ENCODE data around the gene RABL2A. TPM values are rescaled to one million over a fixed set of nuclear protein-coding genes. Genes with fewer than 3 reads are reported as not detected.
A peak's percentile ranks its signal among the peaks of the same experiment; 100 is the strongest.
"Not testable (repeated sequence)": the region's sequence is repeated elsewhere in the genome, so short reads cannot be mapped to it uniquely, and the experiment has no call there.

RABL2A gene
- total RNA-seq, 4 donors from 2014 or later: 6.9 to 24.7 (median 20.3) TPM

DNA sequence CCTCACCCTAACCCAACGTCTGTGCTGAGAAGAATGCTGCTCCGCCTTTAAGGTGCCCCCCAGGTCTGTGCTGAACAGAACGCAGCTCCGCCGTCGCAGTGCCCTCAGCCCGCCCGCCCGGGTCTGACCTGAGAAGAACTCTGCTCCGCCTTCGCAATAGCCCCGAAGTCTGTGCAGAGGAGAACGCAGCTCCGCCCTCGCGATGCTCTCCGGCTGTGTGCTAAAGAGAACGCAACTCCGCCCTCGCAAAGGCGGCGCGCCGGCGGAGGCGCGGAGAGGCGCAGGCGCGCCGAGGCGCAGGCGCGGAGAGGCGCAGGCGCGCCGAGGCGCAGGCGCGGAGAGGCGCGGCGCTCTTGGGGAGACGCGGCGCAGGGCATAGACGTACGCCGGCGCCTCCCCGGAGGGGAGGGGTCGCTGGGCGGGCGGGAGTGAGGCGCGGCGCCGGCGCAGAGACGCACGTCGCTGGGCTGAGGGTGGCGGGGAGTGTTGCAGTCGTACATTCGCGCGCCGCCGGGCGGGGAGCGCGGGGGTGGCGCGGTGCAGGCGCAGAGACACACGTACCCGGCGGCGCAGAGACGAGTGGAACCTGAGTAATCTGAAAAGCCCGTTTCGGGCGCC lies 23.5 kb upstream of the RABL2A start:
- H3K4me3 ChIP-seq: peak overlapping the region; percentile 54 to 61 (median 58)
- WGBS, 2 donors: 39 to 40% methylated on average over 25 to 69 of the region's 84 CpGs
- H3K4me1 ChIP-seq, H3K27me3 ChIP-seq, H3K36me3 ChIP-seq, H3K9me3 ChIP-seq: not testable (repeated sequence)
- TF ChIP-seq POLR2A (IDR thresholded peaks at IDR 0.05): peak; percentile 31 to 59
- H3K27ac ChIP-seq: peak overlapping the region; percentile 85 to 91 (median 88)
- peak; percentile 63 to 68 for DNase-seq (ENCODE audit: low spot score in 2 of 2)

DNA sequence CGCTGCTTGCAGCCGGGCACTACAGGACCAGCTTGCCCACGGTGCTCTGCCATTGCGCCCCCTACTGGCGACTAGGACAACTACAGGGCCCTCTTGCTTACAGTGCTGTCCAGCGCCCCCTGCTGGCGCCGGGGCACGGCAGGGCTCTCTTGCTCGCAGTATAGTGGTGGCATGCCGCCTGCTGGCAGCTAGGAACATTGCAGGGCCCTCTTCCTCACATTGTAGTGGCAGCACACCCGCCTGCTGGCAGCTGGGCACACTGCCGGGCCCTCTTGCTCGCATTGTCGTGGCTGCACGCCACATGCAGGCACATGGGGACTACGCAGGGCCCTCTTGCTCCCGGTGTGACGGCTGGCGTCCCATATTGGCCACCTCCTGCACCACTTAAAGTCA lies 23.0 kb upstream of the RABL2A start:
- not testable (repeated sequence) for H3K27me3 ChIP-seq, H3K36me3 ChIP-seq, H3K4me1 ChIP-seq, H3K9me3 ChIP-seq
- peak in 1 of 2 donors; percentile 72 for TF ChIP-seq EP300 (IDR thresholded peaks at IDR 0.05)
- TF ChIP-seq, protein P1, sequence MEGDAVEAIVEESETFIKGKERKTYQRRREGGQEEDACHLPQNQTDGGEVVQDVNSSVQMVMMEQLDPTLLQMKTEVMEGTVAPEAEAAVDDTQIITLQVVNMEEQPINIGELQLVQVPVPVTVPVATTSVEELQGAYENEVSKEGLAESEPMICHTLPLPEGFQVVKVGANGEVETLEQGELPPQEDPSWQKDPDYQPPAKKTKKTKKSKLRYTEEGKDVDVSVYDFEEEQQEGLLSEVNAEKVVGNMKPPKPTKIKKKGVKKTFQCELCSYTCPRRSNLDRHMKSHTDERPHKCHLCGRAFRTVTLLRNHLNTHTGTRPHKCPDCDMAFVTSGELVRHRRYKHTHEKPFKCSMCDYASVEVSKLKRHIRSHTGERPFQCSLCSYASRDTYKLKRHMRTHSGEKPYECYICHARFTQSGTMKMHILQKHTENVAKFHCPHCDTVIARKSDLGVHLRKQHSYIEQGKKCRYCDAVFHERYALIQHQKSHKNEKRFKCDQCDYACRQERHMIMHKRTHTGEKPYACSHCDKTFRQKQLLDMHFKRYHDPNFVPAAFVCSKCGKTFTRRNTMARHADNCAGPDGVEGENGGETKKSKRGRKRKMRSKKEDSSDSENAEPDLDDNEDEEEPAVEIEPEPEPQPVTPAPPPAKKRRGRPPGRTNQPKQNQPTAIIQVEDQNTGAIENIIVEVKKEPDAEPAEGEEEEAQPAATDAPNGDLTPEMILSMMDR (IDR thresholded peaks at IDR 0.05): peak; percentile 100
- Histone ChIP-seq H3K27ac (peak overlapping the region; percentile 85 to 91 (median 88)), H3K4me3 (peak overlapping the region; percentile 54 to 61 (median 58))
- peak; percentile 84 to 95 for DNase-seq (ENCODE audit: low spot score in 2 of 2)
- 4 to 26% methylated on average over 19 to 20 of the region's 20 CpGs for WGBS, 2 donors

DNA sequence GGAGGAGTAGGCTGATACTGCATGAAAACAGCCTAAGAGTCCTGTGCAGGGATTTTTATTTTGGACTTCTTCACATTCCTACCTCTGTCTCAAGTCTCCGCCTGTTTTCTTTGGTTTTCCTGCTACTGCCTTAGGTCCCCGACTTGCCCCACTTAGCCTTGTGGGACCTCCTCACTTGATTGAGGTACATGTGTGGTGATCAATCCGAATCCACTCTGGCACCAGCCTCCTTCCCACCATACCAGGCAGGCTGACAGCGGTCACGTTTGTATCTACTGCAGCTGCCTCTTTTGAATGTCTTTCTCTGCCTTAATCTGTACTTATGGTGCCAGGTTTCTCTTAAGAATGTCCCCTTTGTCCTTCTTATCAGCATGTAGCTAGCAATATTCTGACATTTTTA lies 22.4 kb upstream of the RABL2A start:
- not testable (repeated sequence) for H3K27me3 ChIP-seq; DNase-seq (ENCODE audit: low spot score in 2 of 2); H3K9me3 ChIP-seq; H3K4me1 ChIP-seq; H3K36me3 ChIP-seq; H3K27ac ChIP-seq; H3K4me3 ChIP-seq
- WGBS, 2 donors: 88% methylated on average over 5 of the region's 5 CpGs

DNA sequence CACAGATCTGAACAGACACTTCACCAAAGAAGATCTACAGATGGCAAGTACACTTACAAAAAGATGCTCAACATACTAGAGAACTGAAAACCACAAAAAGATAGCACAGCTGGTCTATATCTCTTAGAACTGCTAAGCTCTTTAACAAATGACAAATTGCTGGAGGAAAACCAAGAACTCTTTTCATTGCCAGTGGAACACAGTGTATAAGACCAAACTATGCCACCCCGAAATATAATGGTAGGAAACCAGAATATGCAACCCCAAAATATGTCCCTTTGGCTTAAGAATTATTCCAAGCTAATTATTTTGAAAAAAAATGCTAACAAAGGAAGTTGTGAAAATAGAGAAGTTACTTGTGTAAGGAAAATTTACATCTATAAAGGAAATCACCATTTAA lies 21.0 kb upstream of the RABL2A start:
- not testable (repeated sequence) for H3K36me3 ChIP-seq; H3K4me1 ChIP-seq; H3K27me3 ChIP-seq; H3K27ac ChIP-seq; H3K9me3 ChIP-seq; DNase-seq (ENCODE audit: low spot score in 2 of 2); H3K4me3 ChIP-seq
- 65 to 66% methylated on average over 1 of the region's 1 CpG for WGBS, 2 donors

DNA sequence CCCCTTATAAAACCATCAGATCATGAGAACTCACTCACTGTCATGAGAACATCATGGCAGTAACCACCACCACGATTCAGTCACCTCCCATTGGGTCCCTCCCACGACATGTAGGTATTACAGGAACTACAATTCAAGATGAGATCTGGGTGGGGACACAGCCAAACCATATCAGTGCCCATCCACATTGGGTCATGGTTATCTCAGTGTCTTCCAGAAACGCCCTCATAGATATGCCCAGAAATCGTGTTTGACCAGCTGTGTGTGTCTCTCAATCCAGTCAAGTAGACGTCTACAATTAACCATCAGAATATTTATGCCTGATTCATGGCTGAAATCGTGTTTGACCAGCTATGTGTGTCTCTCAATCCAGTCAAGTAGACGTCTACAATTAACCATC lies 17.2 kb upstream of the RABL2A start:
- not testable (repeated sequence) for H3K4me1 ChIP-seq; H3K36me3 ChIP-seq; H3K4me3 ChIP-seq; H3K9me3 ChIP-seq; H3K27ac ChIP-seq; H3K27me3 ChIP-seq; DNase-seq (ENCODE audit: low spot score in 2 of 2)
- WGBS, 2 donors: 90% methylated on average over 4 of the region's 7 CpGs; no CpG with 5 or more reads in 1 of the 2 donors

DNA sequence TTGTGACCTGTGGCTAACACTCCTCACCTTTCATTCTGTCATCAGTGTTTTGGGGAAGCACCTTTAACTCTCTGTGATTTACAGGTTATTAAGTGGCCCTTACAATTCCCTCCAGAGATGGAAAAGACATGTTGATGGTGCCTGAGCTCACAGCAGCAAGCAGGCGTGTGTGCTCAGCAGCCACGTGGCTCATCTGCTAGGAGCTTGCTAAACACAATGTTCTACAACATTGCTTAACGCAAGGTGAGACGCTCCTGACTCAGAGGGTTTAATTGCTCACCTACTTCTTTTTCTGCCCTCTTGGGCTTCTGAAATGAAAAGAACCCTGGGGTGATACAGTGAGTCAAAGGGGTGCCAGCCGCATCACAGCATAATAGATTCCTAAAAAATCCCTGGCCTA lies 6.1 kb upstream of the RABL2A start:
- 95 to 96% methylated on average over 4 of the region's 5 CpGs for WGBS, 2 donors
- not testable (repeated sequence) for H3K4me1 ChIP-seq; DNase-seq (ENCODE audit: low spot score in 2 of 2); H3K27me3 ChIP-seq; H3K4me3 ChIP-seq; H3K27ac ChIP-seq; H3K9me3 ChIP-seq; H3K36me3 ChIP-seq

DNA sequence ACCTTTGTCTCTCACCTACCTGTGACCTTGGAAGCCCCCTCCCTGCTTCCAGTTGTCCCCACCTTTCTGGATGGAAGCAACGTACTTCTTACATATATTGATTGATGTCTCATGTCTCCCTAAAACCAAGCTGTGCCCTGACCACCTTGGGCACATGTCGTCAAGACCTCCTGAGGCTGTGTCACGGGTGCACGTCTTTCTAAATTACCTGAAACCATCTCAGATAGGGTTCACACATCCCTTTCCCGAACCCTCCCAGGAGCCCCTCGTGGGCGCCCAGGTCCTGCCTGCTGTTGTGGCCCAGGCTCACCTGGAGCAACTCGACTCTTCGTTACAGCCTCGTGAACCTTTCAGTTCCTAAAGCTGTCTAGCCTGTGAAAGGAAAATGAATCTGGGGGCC lies 1.2 kb upstream of the RABL2A start:
- H3K4me3 ChIP-seq: peak overlapping the region in 1 of 4 donors; percentile 57

DNA sequence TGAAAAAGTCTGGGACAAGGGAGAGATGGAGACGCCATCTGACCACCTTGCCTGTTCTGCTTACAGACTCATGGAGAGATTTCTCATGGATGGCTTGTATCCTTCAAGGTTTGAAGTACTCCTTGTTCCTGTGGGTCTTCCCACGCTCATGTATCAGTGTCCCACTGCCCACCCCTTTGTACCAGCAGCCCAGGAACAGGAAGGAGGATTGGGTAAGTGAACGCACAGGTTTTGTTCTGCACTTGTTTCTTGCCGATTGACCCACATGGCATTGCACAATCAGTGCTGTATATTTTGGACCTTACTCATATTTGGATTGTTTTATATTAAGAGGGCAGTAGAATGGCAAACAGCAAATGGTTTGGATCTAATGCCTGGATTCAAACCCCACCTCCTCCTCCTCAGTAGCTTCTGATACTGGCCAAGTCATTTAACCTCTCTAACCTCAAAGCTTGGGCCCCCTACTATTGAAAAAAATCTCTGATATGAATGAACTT lies 5.8 kb downstream of the RABL2A start:
- H3K9me3 ChIP-seq; H3K4me1 ChIP-seq; DNase-seq (ENCODE audit: low spot score in 2 of 2); H3K27ac ChIP-seq; H3K4me3 ChIP-seq; H3K27me3 ChIP-seq: not testable (repeated sequence)
- H3K36me3 ChIP-seq: peaks cover 0 to 49% (median 0%) of the 10 kb centered on the region in 3 donors
- 88 to 90% methylated on average over 4 of the region's 4 CpGs for WGBS, 2 donors

More for the DNA sequence above, 1.2 kb upstream of the RABL2A start:
- not testable (repeated sequence) for H3K27me3 ChIP-seq; H3K27ac ChIP-seq; H3K9me3 ChIP-seq; DNase-seq (ENCODE audit: low spot score in 2 of 2)
- 62 to 67% methylated on average over 9 to 10 of the region's 10 CpGs for WGBS, 2 donors
- Histone ChIP-seq H3K36me3 (peaks cover 0 to 19% (median 0%) of the 10 kb centered on the region in 3 donors), H3K4me1 (peaks cover 0 to 14% (median 2%) of the 10 kb centered on the region in 4 donors)

DNA sequence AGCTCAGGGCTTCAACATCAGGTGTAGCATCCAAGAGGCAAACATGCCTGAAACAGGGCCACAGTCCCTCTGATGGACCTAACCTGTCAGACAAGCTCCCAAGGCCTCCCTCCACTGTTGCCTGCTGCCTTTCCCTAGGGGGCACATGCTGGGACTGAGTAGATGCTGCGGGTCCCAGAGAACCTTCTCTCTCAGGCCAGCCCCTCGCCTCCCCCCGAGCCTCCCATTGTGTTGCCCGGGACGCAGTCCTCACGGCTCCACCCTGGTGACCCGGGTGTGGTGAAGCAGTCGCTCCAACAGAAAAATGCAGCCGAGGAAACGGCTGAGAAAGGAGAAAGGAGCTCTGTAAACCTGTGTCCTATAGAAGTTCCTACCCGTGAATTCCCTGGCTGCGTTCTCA lies 8.3 kb downstream of the RABL2A start:
- 81 to 82% methylated on average over 12 of the region's 12 CpGs for WGBS, 2 donors
- H3K27ac ChIP-seq; H3K9me3 ChIP-seq; H3K4me3 ChIP-seq; DNase-seq (ENCODE audit: low spot score in 2 of 2); H3K27me3 ChIP-seq; H3K4me1 ChIP-seq: not testable (repeated sequence)
- peaks cover 0 to 35% (median 0%) of the 10 kb centered on the region in 3 donors for H3K36me3 ChIP-seq

DNA sequence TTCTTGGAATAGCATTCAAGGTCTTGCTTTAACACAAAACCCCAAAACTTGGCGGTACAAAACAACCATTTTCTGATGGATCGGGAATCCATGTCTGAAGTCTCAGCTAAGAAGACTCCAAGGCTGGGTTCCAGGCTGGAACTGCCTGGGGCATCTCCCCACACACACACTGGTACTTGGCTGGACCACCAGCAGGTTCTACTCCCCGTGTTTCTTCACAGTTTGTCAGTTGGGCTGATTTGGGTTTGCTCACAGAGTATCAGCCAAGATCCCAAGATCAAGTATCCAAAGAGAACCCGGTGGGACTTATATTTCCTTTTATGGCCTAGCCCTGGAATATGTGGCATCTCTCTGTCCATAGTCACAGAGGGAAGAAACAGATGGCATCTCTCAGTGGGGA lies 9.2 kb downstream of the RABL2A start:
- H3K9me3 ChIP-seq; DNase-seq (ENCODE audit: low spot score in 2 of 2); H3K27ac ChIP-seq; H3K27me3 ChIP-seq; H3K4me1 ChIP-seq; H3K4me3 ChIP-seq: not testable (repeated sequence)
- H3K36me3 ChIP-seq: peaks cover 0 to 28% (median 0%) of the 10 kb centered on the region in 3 donors
- 90 to 100% methylated on average over 2 to 4 of the region's 4 CpGs for WGBS, 2 donors

DNA sequence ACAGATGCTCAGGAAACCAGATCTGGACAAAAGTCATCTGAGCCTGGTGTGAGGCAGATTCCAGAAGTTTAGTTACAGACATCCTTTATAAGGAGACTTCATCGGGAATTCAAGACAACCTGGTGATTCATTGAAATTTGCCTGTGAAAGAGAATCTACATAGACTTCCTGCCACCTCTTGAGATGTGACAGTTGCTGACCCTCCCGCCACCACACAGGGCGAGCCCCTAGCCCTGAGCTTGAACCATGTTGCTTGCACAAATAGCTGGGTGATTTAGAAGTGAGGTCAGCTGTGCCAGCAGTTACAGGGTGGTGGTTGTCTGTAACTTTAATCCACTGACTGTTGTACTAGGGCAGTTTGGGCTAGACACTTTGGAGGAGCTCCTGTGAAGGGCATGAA lies 11.0 kb downstream of the RABL2A start:
- H3K4me1 ChIP-seq; H3K4me3 ChIP-seq; H3K27me3 ChIP-seq; H3K27ac ChIP-seq; DNase-seq (ENCODE audit: low spot score in 2 of 2); H3K9me3 ChIP-seq: not testable (repeated sequence)
- H3K36me3 ChIP-seq: peaks cover 0 to 15% (median 0%) of the 10 kb centered on the region in 3 donors
- WGBS, 2 donors: 72 to 78% methylated on average over 3 of the region's 3 CpGs

DNA sequence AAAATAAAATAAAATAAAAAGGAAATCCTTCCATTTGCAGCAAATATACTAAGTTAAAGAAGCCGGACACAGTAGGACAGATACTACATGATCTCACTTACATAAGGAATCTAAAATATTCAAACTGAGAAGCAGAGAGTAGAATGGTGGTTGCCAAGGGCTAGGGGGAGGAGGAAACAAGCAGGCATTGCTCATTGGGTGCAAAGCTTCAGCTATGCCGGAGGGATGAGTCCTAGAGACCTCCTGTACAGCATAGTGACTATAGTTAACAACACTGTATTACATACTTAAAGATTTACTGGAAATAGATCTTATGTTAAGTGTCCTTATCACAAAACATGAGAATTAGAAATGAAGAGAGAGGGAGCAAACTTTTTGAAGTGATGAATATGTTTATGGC lies 19.2 kb downstream of the RABL2A start:
- not testable (repeated sequence) for H3K27ac ChIP-seq; DNase-seq (ENCODE audit: low spot score in 2 of 2); H3K4me3 ChIP-seq; H3K9me3 ChIP-seq; H3K4me1 ChIP-seq; H3K36me3 ChIP-seq; H3K27me3 ChIP-seq
- 91 to 95% methylated on average over 1 to 2 of the region's 2 CpGs for WGBS, 2 donors
